ENCODE results near the gene CD247.

The CD247 gene

GRCh38 chr1:167440345-167440744, 78.0 kb downstream of the CD247 start:
- DNase-seq (ENCODE audit: low read depth, low spot score) = no peak

- peak; percentile 69 for DNase-seq (ENCODE audit: low read depth, low spot score)
Observed at GRCh38 chr1:167439301-167439988, 78.9 kb downstream of the CD247 start.

GRCh38 chr1:167438171-167439138, 79.9 kb downstream of the CD247 start:
- no peak for DNase-seq (ENCODE audit: low read depth, low spot score)

- no peak for DNase-seq (ENCODE audit: low read depth, low spot score)
Observed at GRCh38 chr1:167435484-167435883, 82.8 kb downstream of the CD247 start.

- no peak for DNase-seq (ENCODE audit: low read depth, low spot score)
Observed at GRCh38 chr1:167434306-167434705, 84.0 kb downstream of the CD247 start.

GRCh38 chr1:167433884-167434283, 84.4 kb downstream of the CD247 start:
- DNase-seq (ENCODE audit: low read depth, low spot score) = no peak

- no peak for DNase-seq (ENCODE audit: low read depth, low spot score)
Observed at GRCh38 chr1:167432780-167433179, 85.5 kb downstream of the CD247 start.

GRCh38 chr1:167431909-167432650, 86.2 kb downstream of the CD247 start:
- DNase-seq (ENCODE audit: low read depth, low spot score) = no peak

GRCh38 chr1:167431261-167431908, 86.9 kb downstream of the CD247 start:
- no peak for DNase-seq (ENCODE audit: low read depth, low spot score)

- no peak for DNase-seq (ENCODE audit: low read depth, low spot score)
Observed at GRCh38 chr1:167430849-167431242, 87.5 kb downstream of the CD247 start.

- no peak for DNase-seq (ENCODE audit: low read depth, low spot score)
Observed at GRCh38 chr1:167430134-167430848, 88.0 kb downstream of the CD247 start.

- no peak for DNase-seq (ENCODE audit: low read depth, low spot score)
Observed at GRCh38 chr1:167429612-167430011, 88.7 kb downstream of the CD247 start.

GRCh38 chr1:167428395-167428794, 89.9 kb downstream of the CD247 start:
- DNase-seq (ENCODE audit: low read depth, low spot score) = peak; percentile 16

GRCh38 chr1:167427848-167428247, 90.5 kb downstream of the CD247 start:
- no peak for DNase-seq (ENCODE audit: low read depth, low spot score)

GRCh38 chr1:167426716-167427115, 91.6 kb downstream of the CD247 start:
- no peak for DNase-seq (ENCODE audit: low read depth, low spot score)

- DNase-seq (ENCODE audit: low read depth, low spot score) = no peak
Observed at GRCh38 chr1:167425482-167425881, 92.8 kb downstream of the CD247 start.

- no peak for DNase-seq (ENCODE audit: low read depth, low spot score)
Observed at GRCh38 chr1:167423684-167424619, 94.4 kb downstream of the CD247 start.

- no peak for DNase-seq (ENCODE audit: low read depth, low spot score)
Observed at GRCh38 chr1:167420510-167420909, 97.8 kb downstream of the CD247 start.

- no peak for DNase-seq (ENCODE audit: low read depth, low spot score)
Observed at GRCh38 chr1:167419245-167419644, 99.1 kb downstream of the CD247 start.

- no peak for DNase-seq (ENCODE audit: low read depth, low spot score)
Observed at GRCh38 chr1:167418391-167418790, 99.9 kb downstream of the CD247 start.
